GM21576 (cell line): ENCODE measurements around the gene DLGAP1.

Experiments
- ATAC-seq: cut with Tn5 transposase; IDR thresholded peaks from one replicate; pipeline ENCODE4 v1.9.1; 2021; ENCODE audit warnings: mild to moderate bottlenecking, moderate library complexity; ENCODE audit not compliant: unreplicated experiment

Gene DLGAP1

GRCh38 chr18:3836483-3837335 is 618.4 kb downstream of the DLGAP1 start:
- ATAC-seq, result no peak

DNA sequence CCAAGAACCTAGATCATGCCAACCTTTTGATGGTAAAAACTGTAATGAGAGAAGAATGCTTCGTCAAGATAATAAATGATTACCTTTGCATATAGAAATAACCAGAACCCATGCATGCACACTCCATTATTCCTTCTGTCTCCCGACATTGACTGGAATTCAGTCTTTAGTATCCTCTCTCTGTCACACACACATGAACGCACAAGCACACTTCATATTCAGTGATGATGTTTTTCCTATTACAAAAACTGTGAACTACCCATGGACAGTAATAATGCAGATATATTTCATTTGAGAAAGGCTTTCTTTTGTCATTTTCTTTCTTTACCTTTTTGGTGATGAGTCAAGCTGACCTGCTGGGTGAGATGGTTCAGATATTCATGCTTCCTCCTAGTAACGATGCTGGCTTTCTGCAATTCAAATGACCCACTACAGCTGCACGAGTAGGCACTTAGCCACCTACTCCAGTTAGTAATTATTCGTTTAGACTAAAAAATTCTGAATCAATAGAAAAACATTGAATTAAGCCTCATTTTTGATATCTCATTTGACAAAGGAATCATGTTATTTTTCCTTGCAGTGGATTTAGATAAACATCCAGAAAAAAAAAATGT is 623.0 kb downstream of the DLGAP1 start:
- no peak for ATAC-seq

DNA sequence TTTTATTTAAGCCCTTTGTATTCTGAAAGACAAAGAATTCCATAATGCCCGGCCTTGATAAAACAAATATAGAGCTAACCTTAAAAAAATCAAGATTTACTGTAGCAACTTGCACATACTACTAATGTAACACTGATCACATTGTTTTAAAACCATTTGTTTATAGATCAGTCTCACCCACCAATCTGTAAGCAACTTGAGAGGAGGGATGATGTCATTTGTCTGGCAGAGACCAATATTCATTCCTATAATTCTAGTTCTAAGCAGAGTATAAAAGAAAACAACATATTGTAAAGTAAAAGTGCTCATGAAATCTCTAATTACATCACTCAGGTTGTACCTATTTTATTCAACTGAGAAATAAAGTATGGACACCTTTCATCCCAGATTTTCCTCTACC is 624.5 kb downstream of the DLGAP1 start:
- ATAC-seq, result no peak

- ATAC-seq, result no peak
Observed at GRCh38 chr18:3827236-3827845, 627.8 kb downstream of the DLGAP1 start.

DNA sequence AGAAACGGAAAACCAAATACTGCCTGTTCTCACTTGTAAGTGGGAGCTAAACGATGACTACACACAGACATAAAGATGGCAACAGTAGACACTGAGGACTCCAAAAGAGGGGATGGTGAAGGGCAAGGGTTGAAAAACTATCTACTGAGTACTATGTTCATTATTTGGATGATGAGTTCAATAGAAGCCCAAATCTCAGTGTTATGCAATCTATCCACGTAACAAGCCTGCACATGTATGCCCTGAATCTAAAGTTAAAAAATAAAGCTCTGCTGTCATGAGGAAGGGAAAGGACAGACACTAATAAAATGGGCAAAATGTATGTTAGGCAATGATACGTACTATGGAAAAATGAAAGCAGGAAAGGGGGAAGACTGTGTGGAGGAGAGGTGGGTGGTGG is 629.1 kb downstream of the DLGAP1 start:
- no peak for ATAC-seq

DNA sequence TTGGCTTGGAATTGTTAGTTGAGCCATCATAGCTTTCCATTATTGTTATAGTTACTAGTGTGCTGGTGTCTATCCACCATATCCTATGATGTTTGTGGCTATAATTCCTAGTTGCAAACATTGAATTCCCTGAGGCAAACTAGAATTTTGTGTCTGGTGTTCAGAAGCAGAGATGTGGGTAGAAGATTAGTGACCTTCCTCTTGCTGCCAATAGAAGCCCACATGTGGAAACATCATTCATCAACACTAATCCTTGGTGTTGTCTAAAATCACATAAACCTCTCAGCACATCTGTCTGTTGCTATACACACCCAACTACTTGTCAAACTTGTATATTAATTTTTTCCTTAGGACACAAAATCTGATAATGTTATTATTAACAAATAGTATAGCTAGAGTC is 631.0 kb downstream of the DLGAP1 start:
- ATAC-seq, result no peak

- ATAC-seq, result no peak
Observed at GRCh38 chr18:3823073-3823472, 632.0 kb downstream of the DLGAP1 start.

- no peak for ATAC-seq
Observed at GRCh38 chr18:3821524-3821923, 633.6 kb downstream of the DLGAP1 start.

DNA sequence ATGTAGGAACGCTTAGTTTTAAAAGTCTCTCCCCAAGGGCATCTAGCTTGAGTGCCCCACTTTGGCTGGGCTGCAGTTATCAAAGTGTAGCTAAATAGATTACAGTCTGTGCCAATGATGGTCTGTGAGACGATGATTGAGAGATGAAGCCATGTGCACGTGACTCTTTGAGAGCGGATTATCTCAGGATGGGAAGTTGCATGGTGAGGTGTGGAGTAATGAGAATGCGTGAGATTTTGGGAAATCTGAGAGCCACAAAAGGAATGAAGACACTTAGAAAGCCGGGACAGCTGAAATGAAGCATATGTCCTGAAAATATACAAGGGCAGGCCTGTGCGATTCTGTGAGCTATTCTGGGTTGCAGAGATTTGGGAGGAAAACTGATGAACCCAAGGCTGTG is 635.1 kb downstream of the DLGAP1 start:
- ATAC-seq, result no peak

DNA sequence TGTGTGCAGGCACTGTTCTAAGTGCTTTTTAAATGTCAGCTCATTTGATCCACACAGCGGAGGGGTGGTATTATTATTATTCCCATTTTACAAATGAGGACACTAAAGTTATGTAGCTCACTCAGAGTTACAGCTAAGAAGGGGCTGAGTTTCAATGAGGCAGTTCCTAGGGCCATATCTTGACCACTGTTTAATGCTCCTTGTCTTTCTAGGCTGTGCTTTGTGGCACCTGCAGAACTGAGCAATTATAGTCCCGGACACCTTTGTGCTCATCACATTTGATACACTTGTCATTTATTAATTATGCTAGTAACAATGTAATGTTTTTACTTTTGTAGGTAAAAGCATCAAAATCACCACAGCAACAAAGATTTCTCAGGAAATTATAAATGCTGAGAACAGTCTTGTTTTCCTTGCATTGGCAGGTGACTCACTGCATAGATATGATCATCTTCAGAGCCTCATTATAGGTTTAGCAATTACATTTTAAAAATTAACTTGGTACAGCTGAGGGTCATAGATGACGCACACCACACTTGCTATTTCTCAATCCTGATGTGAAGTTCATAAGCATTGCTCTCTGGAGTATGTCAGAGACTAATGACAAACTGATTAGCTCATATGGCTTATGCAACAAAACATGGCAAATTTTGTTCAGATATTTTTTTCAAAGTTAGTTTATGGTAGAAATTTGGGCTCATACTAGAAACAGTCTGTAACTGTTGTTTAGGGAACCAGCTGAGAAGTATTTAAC is 638.3 kb downstream of the DLGAP1 start:
- no peak for ATAC-seq

DNA sequence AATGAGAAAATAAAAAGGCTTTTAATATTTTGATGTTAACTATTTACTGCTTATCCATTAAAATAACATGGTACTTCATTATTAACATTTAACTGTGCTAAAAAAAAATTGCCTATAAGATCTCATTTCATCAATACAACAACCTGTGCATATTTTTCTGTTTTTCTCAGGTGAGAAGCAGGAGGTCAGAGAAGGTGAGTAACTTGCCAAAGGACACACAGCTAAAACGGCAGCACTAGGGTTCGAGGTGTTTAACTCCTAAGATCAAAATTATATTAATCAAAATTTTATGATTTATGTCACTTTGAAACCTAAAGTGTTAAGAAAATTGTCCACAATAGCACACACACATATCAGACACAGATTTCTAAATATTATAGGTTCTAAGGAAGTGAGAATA is 639.1 kb downstream of the DLGAP1 start:
- no peak for ATAC-seq

DNA sequence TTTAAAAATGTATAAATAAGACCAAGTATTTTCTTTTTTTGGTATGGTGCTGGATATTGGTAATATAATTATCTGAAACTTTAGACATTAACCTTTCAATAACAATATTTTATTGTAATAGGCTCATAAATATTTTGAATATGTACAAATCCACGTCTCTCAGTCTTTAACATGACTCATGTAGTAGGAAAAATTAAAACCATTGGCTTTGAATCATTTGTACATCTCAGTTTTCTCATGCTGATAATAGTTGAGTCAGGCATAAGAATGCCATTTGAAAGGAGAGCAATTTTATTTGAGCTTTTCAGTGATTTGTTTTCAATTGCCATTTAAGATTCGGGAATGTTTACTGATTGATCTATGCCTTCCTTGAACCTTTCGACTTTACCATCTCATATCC is 640.3 kb downstream of the DLGAP1 start:
- ATAC-seq, result no peak

- no peak for ATAC-seq
Observed at GRCh38 chr18:3810296-3810695, 644.8 kb downstream of the DLGAP1 start.

DNA sequence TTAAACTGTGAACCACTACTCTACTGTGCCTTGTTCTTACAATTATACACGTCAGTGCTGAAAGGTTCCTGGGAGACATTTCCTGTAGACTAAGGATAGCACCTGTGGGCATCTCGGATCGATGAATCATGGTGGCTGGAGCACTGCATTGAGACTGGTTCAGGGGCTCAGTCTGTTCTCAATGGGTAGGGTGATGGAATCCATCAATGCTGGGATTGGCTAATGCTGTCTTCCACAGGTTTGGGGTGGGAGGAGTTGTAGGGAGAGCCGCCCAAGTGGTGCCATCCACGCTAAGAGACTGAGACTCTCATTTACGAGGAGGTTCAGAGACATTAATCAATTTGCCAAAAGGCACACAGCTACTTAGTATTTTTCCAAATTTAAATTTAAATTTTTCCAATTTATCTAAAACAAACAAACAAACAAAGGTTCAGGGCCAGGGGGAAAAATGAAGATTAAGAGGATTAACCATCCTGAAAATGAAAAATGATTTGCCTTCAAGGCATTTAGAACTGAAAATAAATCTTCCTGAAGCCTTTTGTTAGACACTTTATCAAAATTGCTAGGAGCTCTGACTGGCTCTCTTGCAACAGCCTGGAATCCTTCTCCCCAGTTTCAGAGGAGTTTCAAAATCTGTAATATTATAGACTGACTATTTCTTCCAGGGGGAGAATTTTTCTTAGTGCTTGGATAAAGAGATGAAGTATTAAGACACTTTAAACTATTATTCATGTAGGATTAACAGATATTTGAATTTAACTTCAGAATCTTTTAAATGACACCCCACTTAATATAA is 645.9 kb downstream of the DLGAP1 start:
- no peak for ATAC-seq

GRCh38 chr18:3806656-3807055 is 648.5 kb downstream of the DLGAP1 start:
- ATAC-seq, result no peak

GRCh38 chr18:3804336-3804735 is 650.8 kb downstream of the DLGAP1 start:
- ATAC-seq, result no peak

- no peak for ATAC-seq
Observed at GRCh38 chr18:3803350-3803749, 651.8 kb downstream of the DLGAP1 start.

DNA sequence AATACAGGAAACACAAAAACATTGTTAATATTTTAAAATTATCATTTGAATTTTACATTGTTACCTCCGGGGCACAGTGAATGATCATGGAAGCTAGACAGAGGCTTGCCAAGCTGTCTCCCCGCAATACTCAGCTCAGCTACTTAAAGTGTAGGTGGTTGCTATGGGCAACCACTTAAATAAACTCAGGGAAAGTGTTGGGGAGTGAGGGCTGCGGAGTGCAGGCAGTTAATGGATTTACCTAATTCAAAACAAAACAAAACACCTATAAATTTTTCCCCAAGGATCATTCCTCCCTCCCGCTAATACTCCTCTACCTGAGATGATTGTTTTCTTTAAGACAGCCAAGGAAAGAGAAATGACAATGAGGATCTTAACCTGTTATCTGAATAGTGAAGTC is 655.6 kb downstream of the DLGAP1 start:
- no peak for ATAC-seq

- ATAC-seq, result no peak
Observed at GRCh38 chr18:3798032-3798431, 657.1 kb downstream of the DLGAP1 start.

- no peak for ATAC-seq
Observed at GRCh38 chr18:3796434-3796833, 658.7 kb downstream of the DLGAP1 start.
